ENCODE measurements around the gene SH2D7.

The SH2D7 gene

DNA sequence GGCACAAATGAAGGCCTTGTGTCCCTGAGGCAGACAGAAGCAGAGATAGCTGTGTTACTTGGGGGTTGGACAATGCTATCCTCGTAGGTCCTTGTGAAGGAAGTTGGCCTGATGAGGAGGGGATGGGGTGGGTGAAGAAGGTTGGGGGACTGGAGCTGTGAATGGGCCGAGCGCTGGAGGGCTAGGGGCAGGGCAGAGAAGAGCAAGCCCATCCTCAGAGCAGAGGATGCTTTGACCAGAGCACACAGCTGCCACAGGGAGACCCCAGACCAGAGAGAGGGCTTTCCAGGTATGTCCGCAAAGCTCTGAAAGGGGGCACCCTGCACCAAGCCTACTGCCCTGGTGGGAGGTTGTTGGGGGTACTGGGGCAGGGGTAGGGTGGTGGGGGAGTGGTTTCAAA lies 9.2 kb upstream of the SH2D7 start:
- Histone ChIP-seq H3K4me2 (ENCODE audit: low read length) (no peak overlapping the region), H2AFZ (ENCODE audit: low read depth, low read length) (no peak overlapping the region), H3K36me3 (replicated peaks; ENCODE audit: low read depth, low read length) (no peaks in the 10 kb centered on the region), H3K9me3 (ENCODE audit: insufficient read depth, low read length) (no peaks in the 10 kb centered on the region), H3K27ac (ENCODE audit: low read length) (no peak overlapping the region), H3K4me3 (ENCODE audit: low read length) (no peak overlapping the region), H3K27me3 (ENCODE audit: low read depth, low read length) (no peaks in the 10 kb centered on the region), H3K9ac (ENCODE audit: low read length) (no peak overlapping the region), H4K20me1 (ENCODE audit: insufficient read depth, low read length) (no peaks in the 10 kb centered on the region), H3K79me2 (ENCODE audit: low read length) (no peaks in the 10 kb centered on the region), H3K4me1 (ENCODE audit: low read length) (peaks cover 30% of the 10 kb centered on the region)
- TF ChIP-seq CTCF (IDR thresholded peaks at IDR 0.05; ENCODE audit: low read depth, low read length), result no peak

- Histone ChIP-seq H3K4me3 (ENCODE audit: low read length) (no peak overlapping the region), H3K79me2 (ENCODE audit: low read length) (no peaks in the 10 kb centered on the region), H3K9me3 (ENCODE audit: insufficient read depth, low read length) (no peaks in the 10 kb centered on the region), H3K4me1 (ENCODE audit: low read length) (peaks cover 35% of the 10 kb centered on the region), H3K9ac (ENCODE audit: low read length) (no peak overlapping the region), H3K36me3 (replicated peaks; ENCODE audit: low read depth, low read length) (no peaks in the 10 kb centered on the region), H3K27ac (ENCODE audit: low read length) (no peak overlapping the region), H3K27me3 (ENCODE audit: low read depth, low read length) (no peaks in the 10 kb centered on the region), H3K4me2 (ENCODE audit: low read length) (no peak overlapping the region), H2AFZ (ENCODE audit: low read depth, low read length) (peak overlapping the region; percentile 23; the same call in 1 of the 2 replicates), H4K20me1 (ENCODE audit: insufficient read depth, low read length) (no peaks in the 10 kb centered on the region)
- TF ChIP-seq EZH2phosphoT487 (IDR thresholded peaks at IDR 0.05; ENCODE audit: low read depth) (no peak), CTCF (IDR thresholded peaks at IDR 0.05; ENCODE audit: low read depth, low read length) (no peak)
Measured at GRCh38 chr15:78083687-78084448, 8.5 kb upstream of the SH2D7 start.

- H3K9me3 ChIP-seq (ENCODE audit: insufficient read depth, low read length), result no peaks in the 10 kb centered on the region
- no peak overlapping the region for H3K27ac ChIP-seq (ENCODE audit: low read length)
- no peaks in the 10 kb centered on the region for H4K20me1 ChIP-seq (ENCODE audit: insufficient read depth, low read length)
- no peaks in the 10 kb centered on the region for H3K79me2 ChIP-seq (ENCODE audit: low read length)
- H3K4me3 ChIP-seq (ENCODE audit: low read length), result no peak overlapping the region
- no peaks in the 10 kb centered on the region for H3K36me3 ChIP-seq (replicated peaks; ENCODE audit: low read depth, low read length)
- H3K4me2 ChIP-seq (ENCODE audit: low read length), result no peak overlapping the region
- H3K27me3 ChIP-seq (ENCODE audit: low read depth, low read length), result no peaks in the 10 kb centered on the region
- H3K9ac ChIP-seq (ENCODE audit: low read length), result no peak overlapping the region
- peak overlapping the region; percentile 23; the same call in 1 of the 2 replicates for H2AFZ ChIP-seq (ENCODE audit: low read depth, low read length)
- no peak for TF ChIP-seq EZH2phosphoT487 (IDR thresholded peaks at IDR 0.05; ENCODE audit: low read depth)
- no peak for TF ChIP-seq CTCF (IDR thresholded peaks at IDR 0.05; ENCODE audit: low read depth, low read length)
- peaks cover 35% of the 10 kb centered on the region for H3K4me1 ChIP-seq (ENCODE audit: low read length)
Measured at GRCh38 chr15:78084449-78084750, 8.0 kb upstream of the SH2D7 start.

DNA sequence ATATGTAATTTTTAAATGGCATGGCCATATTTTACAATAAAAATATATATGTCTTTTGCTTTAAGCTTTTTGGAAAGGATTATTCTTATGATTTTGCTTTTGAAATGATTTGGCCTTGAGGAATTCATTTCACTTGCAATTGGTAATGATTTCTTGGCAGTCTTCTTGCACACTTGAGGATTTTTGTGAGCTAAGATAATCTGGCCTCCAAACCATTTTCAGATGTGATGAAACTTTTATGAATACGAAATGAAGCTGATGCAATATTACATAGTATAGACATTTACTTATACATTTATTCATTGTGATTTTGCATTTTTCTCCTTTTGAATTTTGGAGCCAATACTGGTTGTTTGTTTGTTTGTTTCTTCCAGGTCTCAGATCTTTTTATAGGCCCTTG lies 6.4 kb upstream of the SH2D7 start:
- Histone ChIP-seq H3K9ac (ENCODE audit: low read length) (no peak overlapping the region), H3K9me3 (ENCODE audit: insufficient read depth, low read length) (no peaks in the 10 kb centered on the region), H3K4me1 (ENCODE audit: low read length) (peaks cover 35% of the 10 kb centered on the region), H3K27ac (ENCODE audit: low read length) (no peak overlapping the region), H3K4me3 (ENCODE audit: low read length) (no peak overlapping the region), H3K36me3 (replicated peaks; ENCODE audit: low read depth, low read length) (no peaks in the 10 kb centered on the region), H2AFZ (ENCODE audit: low read depth, low read length) (no peak overlapping the region), H3K79me2 (ENCODE audit: low read length) (no peaks in the 10 kb centered on the region), H3K4me2 (ENCODE audit: low read length) (no peak overlapping the region), H4K20me1 (ENCODE audit: insufficient read depth, low read length) (no peaks in the 10 kb centered on the region), H3K27me3 (ENCODE audit: low read depth, low read length) (no peaks in the 10 kb centered on the region)
- TF ChIP-seq EZH2phosphoT487 (IDR thresholded peaks at IDR 0.05; ENCODE audit: low read depth) (no peak), CTCF (IDR thresholded peaks at IDR 0.05; ENCODE audit: low read depth, low read length) (no peak)
